GM18951 (cell line): ENCODE results near the gene VWA8.

ENCODE experiments used
- POLR2A ChIP-seq: IDR thresholded peaks from 4 replicates; pipeline ENCODE4 v1.6.1; 2011; ENCODE audit warnings: mild to moderate bottlenecking; ENCODE audit not compliant: insufficient read length, insufficient read depth; ENCODE audit errors: extremely low read depth
- in situ Hi-C: fragments of 300-500 bp; cut with MboI; formaldehyde crosslinking; loops from one replicate; pipeline ENCODE4 v1.12.0; 2022; ENCODE audit warnings: low sequenced_read_pairs, mixed read lengths, inconsistent platforms; ENCODE audit not compliant: unreplicated experiment

The VWA8 gene

GRCh38 chr13:41678848-41679247 lies 282.1 kb downstream of the VWA8 start:
- in situ Hi-C loops: no loop called here
- TF ChIP-seq POLR2A: no peak

- in situ Hi-C loops: no loop called here
- TF ChIP-seq POLR2A: no peak
These were observed 282.7 kb downstream of the VWA8 start for GRCh38 chr13:41678249-41678648.

GRCh38 chr13:41675306-41675705 lies 285.6 kb downstream of the VWA8 start:
- in situ Hi-C loops: no loop called here
- TF ChIP-seq POLR2A: no peak

- in situ Hi-C loops: no loop called here
- no peak for TF ChIP-seq POLR2A
These were observed 286.7 kb downstream of the VWA8 start for GRCh38 chr13:41674246-41674645.

GRCh38 chr13:41673640-41674039 lies 287.3 kb downstream of the VWA8 start:
- TF ChIP-seq POLR2A: no peak
- in situ Hi-C loops: no loop called here

- TF ChIP-seq POLR2A: no peak
- in situ Hi-C loops: no loop called here
These were observed 290.0 kb downstream of the VWA8 start for GRCh38 chr13:41670873-41671443.

- no peak for TF ChIP-seq POLR2A
- in situ Hi-C loops: loop anchor here (10.0 kb wide), 1 partner anchor 437 kb away; no protein-coding TSS in a partner anchor
These were observed 292.7 kb downstream of the VWA8 start for GRCh38 chr13:41668130-41668757.

GRCh38 chr13:41666644-41667043 lies 294.3 kb downstream of the VWA8 start:
- in situ Hi-C loops: loop anchor here (10.0 kb wide), 1 partner anchor 438 kb away; no protein-coding TSS in a partner anchor
- TF ChIP-seq POLR2A: no peak

- in situ Hi-C loops: loop anchor here (10.0 kb wide), 1 partner anchor 444 kb away; no protein-coding TSS in a partner anchor
- no peak for TF ChIP-seq POLR2A
These were observed 300.5 kb downstream of the VWA8 start for GRCh38 chr13:41660411-41660810.

- no peak for TF ChIP-seq POLR2A
These were observed 302.8 kb downstream of the VWA8 start for GRCh38 chr13:41658057-41658661.

GRCh38 chr13:41655997-41656396 lies 304.9 kb downstream of the VWA8 start:
- TF ChIP-seq POLR2A: no peak
- in situ Hi-C loops: no loop called here

More at GRCh38 chr13:41658057-41658661, 302.8 kb downstream of the VWA8 start:
- in situ Hi-C loops: no loop called here

GRCh38 chr13:41654796-41655195 lies 306.1 kb downstream of the VWA8 start:
- no peak for TF ChIP-seq POLR2A
- in situ Hi-C loops: no loop called here

- in situ Hi-C loops: no loop called here
- TF ChIP-seq POLR2A: no peak
These were observed 308.1 kb downstream of the VWA8 start for GRCh38 chr13:41652735-41653361.
